ENCODE measurements around the gene MEPCE.

- no peak for TF ChIP-seq POLR2A (IDR thresholded peaks at IDR 0.05)
- TF ChIP-seq EP300 (IDR thresholded peaks at IDR 0.05), result no peak
- TF ChIP-seq CTCF (IDR thresholded peaks at IDR 0.05), result no peak
Observed at GRCh38 chr7:100432621-100433275, 3.1 kb downstream of the MEPCE start.
